Uterus (tissue), 2 donors: Measurements from ENCODE around the gene COPZ1.
A peak's percentile ranks its signal among the peaks of the same experiment; 100 is the strongest.

Experiments
- CTCF ChIP-seq, 4 experiments: fragments of 200-600 bp in 2 of 4; fragments of 450-650 bp in 2 of 4; sonication (generic) in 2 of 4; IDR thresholded peaks; one replicate each; pipeline ENCODE4 v1.5.1; 2016 to 2019; ENCODE audit warnings: antibody characterized with exemption in 4 of 4, mild to moderate bottlenecking in 2 of 4, moderate library complexity in 1 of 4
- POLR2A ChIP-seq, 2 donors: fragments of 450-650 bp; IDR thresholded peaks; one replicate each; pipeline ENCODE4 v1.6.1; 2016; ENCODE audit warnings: antibody characterized with exemption in 2 of 2, mild to moderate bottlenecking in 1 of 2, moderate library complexity in 1 of 2

GRCh38 chr12:54294152-54294952, 30.6 kb upstream of the COPZ1 start:
- TF ChIP-seq CTCF (IDR thresholded peaks at IDR 0.05): peak; percentile 27 to 48 (median 44)
- no peak for TF ChIP-seq POLR2A (IDR thresholded peaks at IDR 0.05)
